Measurements from ENCODE around the gene NXPH4. TPM values are rescaled to one million over a fixed set of nuclear protein-coding genes. Genes with fewer than 3 reads are reported as not detected.
A peak's percentile ranks its signal among the peaks of the same experiment; 100 is the strongest.

The NXPH4 gene
- total and polyA plus RNA-seq, 7 donors: 0.01 to 0.58 (median 0.24) TPM; not detected in 2

DNA sequence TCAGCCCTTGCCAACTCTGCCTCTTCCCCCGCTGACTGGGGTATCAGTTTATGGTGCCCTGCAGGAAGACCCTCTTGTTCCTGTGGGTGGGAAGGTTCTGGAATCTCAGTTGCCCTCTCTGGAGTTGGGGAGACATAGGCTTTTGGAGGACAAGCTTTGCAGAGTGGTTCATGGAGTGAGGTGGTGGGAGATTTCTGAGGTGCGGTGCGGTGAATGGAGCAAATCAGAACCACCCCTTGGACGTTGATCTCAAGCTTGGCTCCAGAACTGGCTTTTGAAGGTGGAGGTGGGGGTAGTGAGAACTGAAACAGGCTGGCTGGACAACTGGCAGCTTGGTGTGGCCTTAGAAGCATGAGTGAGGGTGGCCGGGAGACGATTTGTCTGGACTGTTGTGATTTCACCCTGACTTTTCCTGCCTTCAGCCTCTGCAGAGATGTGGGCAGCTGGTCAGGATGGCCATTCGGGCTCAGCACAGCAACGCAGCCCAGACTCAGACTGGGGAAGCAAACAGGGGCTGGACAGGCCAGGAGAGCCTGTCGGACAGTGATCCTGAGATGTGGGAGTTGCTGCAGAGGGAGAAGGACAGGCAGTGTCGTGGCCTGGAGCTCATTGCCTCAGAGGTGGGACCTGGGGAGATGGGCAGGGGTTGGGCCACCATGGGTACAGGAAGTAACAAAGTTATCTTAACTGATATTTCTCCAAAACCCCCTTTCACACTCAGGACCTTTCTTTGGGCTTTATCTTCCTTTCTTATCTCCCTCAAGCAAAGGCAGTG lies 14.0 kb downstream of the NXPH4 start:
- H3K4me1 ChIP-seq: peaks cover 12% of the 10 kb centered on the region
- WGBS, 3 donors: 39 to 49% (median 41%) methylated on average over 10 of the region's 10 CpGs
- H3K27me3 ChIP-seq (ENCODE audit: insufficient read depth in 3 of 3, low read length in 2 of 3): peaks cover 0 to 14% (median 2%) of the 10 kb centered on the region in 3 donors
- ATAC-seq: no peak
- no peak overlapping the region for H3K27ac ChIP-seq
- no peak for DNase-seq
- H3K4me3 ChIP-seq: peak overlapping the region; percentile 78
- H3K36me3 ChIP-seq (ENCODE audit: insufficient read depth in 1 of 2, low read depth in 1 of 2): peaks cover 7 to 42% of the 10 kb centered on the region in 2 donors
- no peaks in the 10 kb centered on the region for H3K9me3 ChIP-seq
- TF ChIP-seq, protein P1, sequence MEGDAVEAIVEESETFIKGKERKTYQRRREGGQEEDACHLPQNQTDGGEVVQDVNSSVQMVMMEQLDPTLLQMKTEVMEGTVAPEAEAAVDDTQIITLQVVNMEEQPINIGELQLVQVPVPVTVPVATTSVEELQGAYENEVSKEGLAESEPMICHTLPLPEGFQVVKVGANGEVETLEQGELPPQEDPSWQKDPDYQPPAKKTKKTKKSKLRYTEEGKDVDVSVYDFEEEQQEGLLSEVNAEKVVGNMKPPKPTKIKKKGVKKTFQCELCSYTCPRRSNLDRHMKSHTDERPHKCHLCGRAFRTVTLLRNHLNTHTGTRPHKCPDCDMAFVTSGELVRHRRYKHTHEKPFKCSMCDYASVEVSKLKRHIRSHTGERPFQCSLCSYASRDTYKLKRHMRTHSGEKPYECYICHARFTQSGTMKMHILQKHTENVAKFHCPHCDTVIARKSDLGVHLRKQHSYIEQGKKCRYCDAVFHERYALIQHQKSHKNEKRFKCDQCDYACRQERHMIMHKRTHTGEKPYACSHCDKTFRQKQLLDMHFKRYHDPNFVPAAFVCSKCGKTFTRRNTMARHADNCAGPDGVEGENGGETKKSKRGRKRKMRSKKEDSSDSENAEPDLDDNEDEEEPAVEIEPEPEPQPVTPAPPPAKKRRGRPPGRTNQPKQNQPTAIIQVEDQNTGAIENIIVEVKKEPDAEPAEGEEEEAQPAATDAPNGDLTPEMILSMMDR (IDR thresholded peaks at IDR 0.05): no peak
- intact Hi-C loops (cut with DNase I): no loop called here

- Histone ChIP-seq H3K36me3 (ENCODE audit: insufficient read depth in 1 of 2, low read depth in 1 of 2) (peaks cover 7 to 42% of the 10 kb centered on the region in 2 donors), H3K9me3 (no peaks in the 10 kb centered on the region), H3K27me3 (ENCODE audit: insufficient read depth in 3 of 3, low read length in 2 of 3) (peaks cover 0 to 14% (median 0%) of the 10 kb centered on the region in 3 donors), H3K27ac (no peak overlapping the region), H3K4me3 (no peak overlapping the region), H3K4me1 (peaks cover 12% of the 10 kb centered on the region)
- ATAC-seq (no peak), DNase-seq (no peak)
- intact Hi-C loops (cut with DNase I): no loop called here
- TF ChIP-seq, protein P1 (IDR thresholded peaks at IDR 0.05): no peak
- 85 to 91% (median 87%) methylated on average over 13 of the region's 13 CpGs for WGBS, 3 donors
Observed at GRCh38 chr12:57231276-57232021, 14.9 kb downstream of the NXPH4 start.

- peaks cover 0 to 12% (median 0%) of the 10 kb centered on the region in 3 donors for H3K27me3 ChIP-seq (ENCODE audit: insufficient read depth in 3 of 3, low read length in 2 of 3)
- 78 to 83% (median 81%) methylated on average over 19 of the region's 19 CpGs for WGBS, 3 donors
- intact Hi-C loops (cut with DNase I): no loop called here
- peaks cover 7 to 42% of the 10 kb centered on the region in 2 donors for H3K36me3 ChIP-seq (ENCODE audit: insufficient read depth in 1 of 2, low read depth in 1 of 2)
- peaks cover 12% of the 10 kb centered on the region for H3K4me1 ChIP-seq
- no peak overlapping the region for H3K27ac ChIP-seq
- no peak overlapping the region for H3K4me3 ChIP-seq
- no peaks in the 10 kb centered on the region for H3K9me3 ChIP-seq
- ATAC-seq (no peak), DNase-seq (peak in 1 of 2 donors; percentile 48)
- TF ChIP-seq, protein P1 (IDR thresholded peaks at IDR 0.05): no peak
Observed at GRCh38 chr12:57232156-57232756, 15.7 kb downstream of the NXPH4 start.

DNA sequence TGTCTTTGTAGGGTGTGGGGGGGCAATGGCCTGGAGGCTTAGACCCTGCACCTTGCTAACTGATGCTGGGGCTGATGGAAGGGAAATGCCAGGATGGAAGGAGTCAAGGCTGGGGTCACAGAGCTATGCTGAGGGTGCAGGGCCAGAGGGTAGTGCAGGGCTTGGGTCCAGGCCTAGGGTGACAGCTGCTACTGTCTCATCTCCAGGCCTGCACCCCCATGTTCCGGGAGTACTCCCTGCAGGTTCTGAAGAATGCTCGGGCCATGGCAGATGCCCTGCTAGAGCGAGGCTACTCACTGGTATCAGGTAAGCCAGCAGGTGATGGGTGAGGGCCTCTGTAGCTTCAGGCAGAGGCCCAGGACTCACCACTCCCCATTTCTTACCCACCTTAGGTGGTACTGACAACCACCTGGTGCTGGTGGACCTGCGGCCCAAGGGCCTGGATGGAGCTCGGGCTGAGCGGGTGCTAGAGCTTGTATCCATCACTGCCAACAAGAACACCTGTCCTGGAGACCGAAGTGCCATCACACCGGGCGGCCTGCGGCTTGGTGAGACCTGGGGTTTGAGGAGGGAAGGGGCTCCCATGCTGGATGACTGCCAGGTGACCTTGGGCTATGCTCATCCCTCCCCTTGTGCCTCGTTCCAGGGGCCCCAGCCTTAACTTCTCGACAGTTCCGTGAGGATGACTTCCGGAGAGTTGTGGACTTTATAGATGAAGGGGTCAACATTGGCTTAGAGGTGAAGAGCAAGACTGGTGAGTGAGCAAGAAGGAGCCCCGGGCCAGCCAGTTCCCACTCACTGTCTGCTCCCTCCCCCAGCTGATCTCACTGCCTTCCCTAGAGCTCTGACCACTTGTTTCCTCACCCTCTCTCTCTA lies 17.0 kb downstream of the NXPH4 start:
- no peak for ATAC-seq
- intact Hi-C loops (cut with DNase I): no loop called here
- peak; percentile 15 to 50 for DNase-seq
- 87 to 91% (median 88%) methylated on average over 14 to 15 of the region's 15 CpGs for WGBS, 3 donors
- Histone ChIP-seq H3K4me3 (no peak overlapping the region), H3K27me3 (ENCODE audit: insufficient read depth in 3 of 3, low read length in 2 of 3) (peaks cover 0 to 17% (median 0%) of the 10 kb centered on the region in 3 donors), H3K27ac (no peak overlapping the region), H3K4me1 (peaks cover 16% of the 10 kb centered on the region), H3K36me3 (ENCODE audit: insufficient read depth in 1 of 2, low read depth in 1 of 2) (peaks cover 7 to 42% of the 10 kb centered on the region in 2 donors), H3K9me3 (no peaks in the 10 kb centered on the region)
- TF ChIP-seq, protein P1 (IDR thresholded peaks at IDR 0.05): no peak
